ENCODE measurements around the gene PPFIBP1.

PPFIBP1 gene

DNA sequence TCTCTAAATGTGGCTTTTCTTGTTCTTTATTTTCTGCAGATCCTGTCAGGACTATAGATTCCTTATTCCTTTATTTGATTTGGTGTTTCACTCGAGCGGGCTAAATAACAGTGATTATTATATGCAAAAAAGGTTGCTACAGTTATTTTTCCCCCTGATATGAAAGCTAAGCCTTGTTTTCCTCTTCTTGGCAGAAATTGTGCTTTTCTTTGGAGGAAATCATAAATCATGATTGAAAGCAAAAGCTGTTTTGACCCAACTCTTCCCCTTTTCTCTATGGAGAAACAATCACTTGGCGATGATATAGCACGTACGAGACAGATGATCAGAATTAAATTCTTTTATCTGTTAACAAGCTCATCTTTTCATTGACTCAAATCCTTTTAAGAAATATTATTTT is 31.4 kb downstream of the PPFIBP1 start:
- no peaks in the 10 kb centered on the region for H3K9me3 Mint-ChIP-seq
- no peak overlapping the region for H3K4me3 Mint-ChIP-seq
- H3K36me3 Mint-ChIP-seq (ENCODE audit: low read depth) = no peaks in the 10 kb centered on the region
- peaks cover 8% of the 10 kb centered on the region for H3K27me3 Mint-ChIP-seq
- no peak overlapping the region for H3K27ac Mint-ChIP-seq
- H3K4me1 Mint-ChIP-seq (ENCODE audit: low read depth) = peaks cover 20% of the 10 kb centered on the region
- DNase-seq = no peak

DNA sequence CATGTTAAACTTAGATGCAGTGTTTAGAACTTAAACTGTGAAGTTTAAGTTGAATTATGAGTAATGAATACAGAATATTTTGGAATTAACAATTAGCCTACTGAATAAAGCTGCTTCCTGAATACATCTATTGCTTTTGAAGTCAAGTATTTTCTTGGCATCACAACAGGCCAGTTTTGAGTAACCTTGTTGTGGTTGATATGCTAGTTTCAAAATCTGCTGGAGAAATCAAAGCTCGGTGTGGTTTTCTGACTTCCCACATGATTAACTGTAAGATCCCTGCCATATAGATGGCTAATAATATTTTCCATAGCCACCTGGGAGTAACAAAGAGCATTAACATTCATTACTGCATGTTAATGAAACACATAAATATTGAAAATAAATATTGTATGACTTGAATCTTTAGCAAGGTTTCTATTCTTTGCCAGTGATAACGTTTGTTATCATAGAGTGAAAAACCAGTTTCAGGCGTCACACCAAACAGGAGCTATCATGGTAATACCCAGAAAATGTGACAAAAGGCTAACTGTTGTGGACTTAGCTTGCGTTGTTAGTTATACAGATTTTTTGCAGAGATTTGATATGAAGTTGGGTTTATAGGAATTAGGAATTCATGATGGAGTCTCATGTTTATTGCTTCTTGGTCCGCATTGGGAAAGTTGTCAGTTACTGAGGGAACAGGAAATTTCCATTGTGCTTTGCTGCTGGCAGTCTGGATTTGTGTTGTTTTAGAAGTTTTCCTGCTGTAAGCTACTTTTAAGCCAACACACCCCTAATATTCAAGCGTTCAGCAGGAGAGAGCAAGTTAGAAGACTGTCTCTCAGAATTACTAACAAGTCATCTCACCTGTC is 32.1 kb downstream of the PPFIBP1 start:
- no peak for DNase-seq
- H3K4me3 Mint-ChIP-seq = no peak overlapping the region
- no peaks in the 10 kb centered on the region for H3K36me3 Mint-ChIP-seq (ENCODE audit: low read depth)
- peaks cover 8% of the 10 kb centered on the region for H3K27me3 Mint-ChIP-seq
- H3K27ac Mint-ChIP-seq = no peak overlapping the region
- no peaks in the 10 kb centered on the region for H3K9me3 Mint-ChIP-seq
- peaks cover 20% of the 10 kb centered on the region for H3K4me1 Mint-ChIP-seq (ENCODE audit: low read depth)

DNA sequence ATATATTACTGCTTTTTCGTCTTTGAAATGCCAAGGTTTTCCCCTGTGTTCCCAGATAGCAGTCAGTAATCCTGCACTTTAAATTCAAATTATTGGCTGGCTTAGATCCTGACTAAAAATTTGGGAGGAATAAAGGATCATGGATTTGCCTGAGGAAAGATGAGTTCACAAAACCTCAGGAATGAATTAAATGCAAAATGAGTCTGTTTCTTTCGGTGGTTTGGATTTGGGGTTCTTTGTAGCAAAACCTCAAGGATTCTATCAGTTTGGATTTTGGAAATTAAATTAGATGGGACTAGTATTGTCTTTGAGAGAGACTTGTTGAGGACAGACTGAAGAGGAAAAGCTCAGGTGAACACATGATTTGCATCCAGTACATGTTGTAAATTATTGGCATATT is 36.1 kb downstream of the PPFIBP1 start:
- Mint-ChIP-seq H3K27ac (no peak overlapping the region), H3K27me3 (peaks cover 1% of the 10 kb centered on the region), H3K4me3 (no peak overlapping the region), H3K36me3 (ENCODE audit: low read depth) (no peaks in the 10 kb centered on the region), H3K4me1 (ENCODE audit: low read depth) (peaks cover 16% of the 10 kb centered on the region), H3K9me3 (no peaks in the 10 kb centered on the region)
- DNase-seq = no peak

DNA sequence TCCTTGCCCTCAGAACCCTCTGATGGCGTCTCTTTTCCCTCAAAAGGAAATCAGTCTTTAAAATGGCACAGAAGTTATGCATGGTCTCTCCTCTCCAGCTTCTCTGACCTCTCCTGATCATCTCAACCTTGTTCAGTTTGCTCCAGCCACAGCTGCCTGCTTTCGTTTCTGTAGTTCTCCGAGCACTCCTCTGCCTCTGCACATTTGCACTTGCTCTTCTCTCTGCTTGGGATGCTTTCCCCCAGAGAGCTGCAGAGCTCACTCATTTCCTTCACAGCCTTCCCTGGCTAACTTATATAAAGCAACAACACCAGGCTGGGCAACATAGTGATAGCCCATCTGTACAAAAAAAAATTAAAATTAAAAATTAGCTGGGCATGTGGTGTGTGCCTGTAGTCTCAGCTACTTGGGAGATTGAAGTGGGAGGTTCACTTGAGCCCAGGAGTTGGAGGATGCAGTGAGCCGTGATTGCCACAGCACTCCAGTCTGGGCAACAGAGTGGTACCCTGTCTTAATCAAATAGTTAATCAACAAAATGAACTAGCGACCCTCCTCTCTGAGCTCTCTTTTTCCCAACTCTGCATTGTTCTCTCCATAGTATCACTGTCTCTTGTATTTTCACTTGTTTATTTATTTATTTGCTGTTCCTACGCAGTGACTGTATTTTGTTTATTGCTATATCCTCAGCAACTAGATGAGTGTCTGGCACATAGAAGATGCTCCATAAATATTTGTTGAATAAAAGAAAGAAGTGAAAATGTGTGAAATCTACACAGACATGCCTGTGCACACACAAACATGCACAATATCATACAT is 37.7 kb downstream of the PPFIBP1 start:
- no peaks in the 10 kb centered on the region for H3K4me1 Mint-ChIP-seq (ENCODE audit: low read depth)

DNA sequence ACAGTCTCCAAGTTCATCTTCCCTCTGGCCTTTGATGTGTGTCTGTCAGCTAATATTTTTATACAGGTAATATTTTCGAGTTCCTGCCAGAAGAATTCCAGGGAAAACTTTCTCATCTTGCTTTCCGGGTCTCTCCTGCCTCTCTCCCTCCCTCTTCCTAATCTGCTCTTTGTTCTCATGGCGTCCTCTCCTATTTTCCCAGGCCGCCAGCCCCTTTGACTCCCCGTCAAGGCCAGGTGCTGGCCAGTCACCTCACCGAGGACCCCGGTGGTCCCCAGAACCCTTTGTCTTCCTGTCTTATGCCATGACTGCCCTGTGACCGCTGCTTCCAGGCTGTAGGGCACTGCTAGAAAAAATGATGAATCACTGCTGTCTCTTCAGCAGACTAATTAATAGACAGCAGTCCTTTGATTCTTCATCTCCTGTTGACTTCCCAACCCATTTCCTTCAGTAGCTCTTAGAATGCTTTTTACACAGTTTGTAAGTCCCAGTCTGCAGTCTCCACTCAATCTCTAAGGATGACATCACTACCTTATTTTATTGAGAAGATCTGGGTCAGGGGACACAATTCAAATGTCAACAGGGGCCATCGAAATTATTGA is 40.7 kb downstream of the PPFIBP1 start:
- DNase-seq = no peak
- H3K36me3 Mint-ChIP-seq (ENCODE audit: low read depth) = no peaks in the 10 kb centered on the region

More for the DNA sequence above, 37.7 kb downstream of the PPFIBP1 start:
- DNase-seq = no peak
- H3K4me3 Mint-ChIP-seq = no peak overlapping the region
- no peaks in the 10 kb centered on the region for H3K27me3 Mint-ChIP-seq
- no peaks in the 10 kb centered on the region for H3K36me3 Mint-ChIP-seq (ENCODE audit: low read depth)
- no peaks in the 10 kb centered on the region for H3K9me3 Mint-ChIP-seq
- H3K27ac Mint-ChIP-seq = no peak overlapping the region

DNA sequence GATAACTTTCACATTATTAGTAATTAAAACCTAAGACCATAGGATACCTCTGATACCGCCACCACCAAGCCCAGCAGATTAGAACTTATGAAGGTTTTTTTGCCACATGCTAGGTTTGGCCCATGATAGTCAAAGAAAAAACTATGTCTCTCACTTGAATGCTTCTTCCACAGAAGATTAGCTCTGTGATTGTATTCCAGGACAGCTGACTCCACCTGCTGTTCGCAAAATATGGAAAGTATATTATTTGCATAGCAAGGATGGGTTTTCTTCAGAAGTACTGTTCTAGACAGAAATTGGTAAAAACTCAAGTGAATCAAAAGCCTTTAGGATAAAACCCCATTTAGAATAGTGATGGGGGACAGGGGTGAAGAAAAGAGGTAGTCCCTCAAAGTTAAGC is 42.2 kb downstream of the PPFIBP1 start:
- no peaks in the 10 kb centered on the region for H3K27me3 Mint-ChIP-seq
- H3K27ac Mint-ChIP-seq = no peak overlapping the region
- H3K9me3 Mint-ChIP-seq = no peaks in the 10 kb centered on the region
- no peak for DNase-seq
- H3K4me3 Mint-ChIP-seq = no peak overlapping the region
- no peaks in the 10 kb centered on the region for H3K36me3 Mint-ChIP-seq (ENCODE audit: low read depth)
- H3K4me1 Mint-ChIP-seq (ENCODE audit: low read depth) = no peaks in the 10 kb centered on the region

More for the DNA sequence above, 40.7 kb downstream of the PPFIBP1 start:
- no peak overlapping the region for H3K4me3 Mint-ChIP-seq
- H3K9me3 Mint-ChIP-seq = no peaks in the 10 kb centered on the region
- H3K4me1 Mint-ChIP-seq (ENCODE audit: low read depth) = no peaks in the 10 kb centered on the region
- no peaks in the 10 kb centered on the region for H3K27me3 Mint-ChIP-seq
- no peak overlapping the region for H3K27ac Mint-ChIP-seq

DNA sequence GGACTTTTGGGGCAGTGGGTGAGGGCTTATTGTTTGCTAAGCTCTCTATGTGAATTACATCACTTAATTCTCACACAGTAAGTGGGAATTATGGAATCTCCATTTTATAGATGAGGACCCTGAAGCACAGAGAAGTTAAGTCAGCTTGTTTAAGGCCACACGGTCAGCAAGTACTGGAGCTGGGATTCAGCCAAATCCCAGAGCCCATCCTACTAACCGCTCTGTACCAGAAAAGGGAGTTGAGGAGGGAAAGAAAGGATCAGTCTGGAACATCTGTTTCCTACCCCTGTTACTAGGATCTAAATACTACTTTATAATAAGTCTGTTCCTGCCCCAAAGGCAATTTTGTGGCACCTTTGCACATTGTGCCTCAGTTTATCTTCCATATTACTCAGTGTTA is 42.6 kb downstream of the PPFIBP1 start:
- Mint-ChIP-seq H3K27me3 (no peaks in the 10 kb centered on the region), H3K36me3 (ENCODE audit: low read depth) (no peaks in the 10 kb centered on the region), H3K4me1 (ENCODE audit: low read depth) (no peaks in the 10 kb centered on the region), H3K27ac (no peak overlapping the region), H3K4me3 (no peak overlapping the region), H3K9me3 (no peaks in the 10 kb centered on the region)
- no peak for DNase-seq

DNA sequence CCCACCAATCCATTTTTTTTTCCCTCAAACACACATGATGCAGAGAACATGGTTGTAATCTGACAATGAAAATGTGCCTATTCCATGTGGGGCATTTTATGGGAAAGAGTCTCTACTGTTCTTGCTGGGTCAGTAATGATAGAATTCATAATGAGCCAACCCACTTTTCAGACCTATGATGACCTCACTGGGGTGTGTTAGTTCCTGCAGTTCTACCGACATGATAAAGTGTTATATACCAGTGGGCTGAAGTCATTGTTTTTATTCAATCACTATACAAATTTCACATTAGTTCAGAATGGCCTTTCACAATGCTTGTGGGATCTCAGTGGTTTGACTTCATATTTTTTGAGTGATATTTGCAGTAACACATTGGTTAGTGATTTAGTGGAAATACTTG is 47.5 kb downstream of the PPFIBP1 start:
- H3K27me3 Mint-ChIP-seq = no peaks in the 10 kb centered on the region
- no peak overlapping the region for H3K4me3 Mint-ChIP-seq
- H3K9me3 Mint-ChIP-seq = no peaks in the 10 kb centered on the region
- H3K4me1 Mint-ChIP-seq (ENCODE audit: low read depth) = peaks cover 14% of the 10 kb centered on the region
- no peak overlapping the region for H3K27ac Mint-ChIP-seq
- no peak for DNase-seq
- H3K36me3 Mint-ChIP-seq (ENCODE audit: low read depth) = no peaks in the 10 kb centered on the region

DNA sequence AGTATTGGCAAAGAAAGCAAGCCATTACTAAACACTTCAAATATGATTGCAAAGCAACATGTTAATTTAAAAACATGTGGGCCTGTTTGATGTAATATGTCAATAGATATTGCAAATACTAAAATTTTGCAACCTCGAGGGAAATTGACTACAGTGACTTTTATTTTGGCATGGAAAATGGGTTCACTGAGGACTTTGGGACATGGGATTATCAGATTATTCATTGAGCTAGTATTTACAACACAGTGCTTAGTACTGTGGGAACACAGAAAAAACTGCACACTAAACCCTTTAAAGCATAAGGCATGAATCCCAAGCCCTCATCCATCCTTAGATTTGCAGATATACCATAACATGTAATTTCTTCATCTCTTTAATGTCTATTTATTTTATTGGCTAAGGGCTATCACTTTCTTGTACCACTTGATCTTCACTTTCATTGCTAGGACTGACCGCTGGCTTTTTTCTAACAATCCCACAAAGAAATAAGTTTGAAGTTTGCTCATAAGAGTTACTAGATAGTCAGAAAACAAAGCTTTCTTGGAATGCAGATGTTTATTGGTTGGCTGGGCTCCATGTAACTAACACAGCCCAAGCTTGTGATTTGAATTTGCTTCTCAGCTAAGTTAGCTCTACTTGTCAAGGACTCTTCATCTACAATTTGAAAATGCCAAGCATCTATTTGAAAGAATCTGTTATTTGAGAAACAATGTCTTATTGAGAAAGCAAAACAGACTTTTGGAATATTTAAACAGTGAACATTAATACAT is 48.7 kb downstream of the PPFIBP1 start:
- Mint-ChIP-seq H3K9me3 (no peaks in the 10 kb centered on the region), H3K4me1 (ENCODE audit: low read depth) (peaks cover 14% of the 10 kb centered on the region)

DNA sequence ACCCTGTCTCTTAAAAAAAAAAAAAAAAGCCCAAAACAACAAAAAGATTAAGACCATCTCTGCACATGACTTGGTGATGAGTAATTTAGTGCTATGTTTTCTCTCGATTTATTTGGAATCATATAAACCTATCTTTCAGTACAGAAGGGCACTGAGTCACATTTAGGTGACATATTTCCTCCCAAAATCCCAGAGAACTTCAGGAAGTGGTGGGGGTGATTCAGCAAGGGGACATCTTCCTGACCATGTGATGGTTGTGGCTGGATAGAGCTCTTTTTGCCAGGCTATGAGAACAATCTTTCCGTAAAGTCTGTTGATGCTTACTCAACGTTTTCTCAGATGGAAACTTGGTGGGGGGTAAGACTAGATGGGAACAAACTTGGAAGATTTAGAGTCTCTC is 50.0 kb downstream of the PPFIBP1 start:
- DNase-seq = no peak

More for the DNA sequence above, 48.7 kb downstream of the PPFIBP1 start:
- no peak for DNase-seq
- Mint-ChIP-seq H3K27ac (no peak overlapping the region), H3K27me3 (no peaks in the 10 kb centered on the region), H3K4me3 (no peak overlapping the region), H3K36me3 (ENCODE audit: low read depth) (no peaks in the 10 kb centered on the region)

DNA sequence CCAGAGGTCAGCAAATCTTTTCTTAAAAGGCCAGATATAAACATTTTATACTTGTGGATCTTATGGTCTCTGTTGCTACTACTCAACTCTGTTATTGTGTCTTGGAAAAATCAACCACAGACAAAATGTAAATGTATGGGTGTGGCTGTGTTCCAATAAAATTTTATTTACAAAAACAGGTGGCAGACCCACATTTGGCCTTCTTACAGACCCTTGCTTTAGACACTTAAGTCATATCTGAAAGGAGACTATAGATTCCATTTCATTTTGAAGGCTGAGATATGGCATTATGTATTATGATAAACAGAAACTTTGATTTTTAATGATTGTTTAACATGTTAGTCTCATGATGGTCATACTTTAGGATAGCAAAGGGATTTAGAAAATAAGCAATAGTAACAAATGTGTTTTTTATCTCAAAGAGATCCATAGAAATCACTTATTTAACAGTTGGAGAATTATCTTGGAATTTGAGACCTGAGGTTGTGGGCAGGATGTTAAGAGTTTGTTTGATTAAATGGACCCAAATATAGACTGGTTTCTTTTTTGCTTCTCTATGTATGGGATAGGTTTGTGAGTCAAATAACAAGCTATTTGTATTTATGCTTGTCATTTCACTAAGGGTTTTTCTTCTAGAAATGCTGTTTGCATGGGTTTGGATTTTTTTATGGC is 51.2 kb downstream of the PPFIBP1 start:
- Mint-ChIP-seq H3K27ac (no peak overlapping the region), H3K4me1 (ENCODE audit: low read depth) (peaks cover 14% of the 10 kb centered on the region), H3K36me3 (ENCODE audit: low read depth) (no peaks in the 10 kb centered on the region), H3K9me3 (no peaks in the 10 kb centered on the region), H3K27me3 (no peaks in the 10 kb centered on the region), H3K4me3 (no peak overlapping the region)
- DNase-seq = no peak

More for the DNA sequence above, 50.0 kb downstream of the PPFIBP1 start:
- Mint-ChIP-seq H3K36me3 (ENCODE audit: low read depth) (no peaks in the 10 kb centered on the region), H3K4me1 (ENCODE audit: low read depth) (peaks cover 14% of the 10 kb centered on the region), H3K9me3 (no peaks in the 10 kb centered on the region), H3K27ac (no peak overlapping the region), H3K4me3 (no peak overlapping the region), H3K27me3 (no peaks in the 10 kb centered on the region)

DNA sequence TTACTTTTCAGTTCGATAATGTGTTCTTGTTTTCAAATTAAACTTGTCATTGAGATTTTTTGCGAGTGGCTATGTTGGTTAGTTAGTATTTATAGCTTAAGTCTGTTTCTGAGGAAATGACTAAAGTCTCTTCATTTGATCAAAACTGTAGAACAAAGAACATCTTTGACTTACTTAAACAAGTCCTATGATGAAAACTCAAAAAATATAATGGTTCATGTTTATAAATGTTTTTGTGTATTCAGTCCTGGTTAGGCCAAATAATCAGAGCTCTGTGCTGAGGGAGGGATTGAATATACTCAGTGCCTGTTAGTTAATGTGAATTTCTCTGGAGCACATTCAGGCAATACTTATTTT is 51.7 kb downstream of the PPFIBP1 start:
- Mint-ChIP-seq H3K27ac (no peak overlapping the region), H3K27me3 (no peaks in the 10 kb centered on the region), H3K4me3 (no peak overlapping the region), H3K4me1 (ENCODE audit: low read depth) (peaks cover 14% of the 10 kb centered on the region), H3K9me3 (no peaks in the 10 kb centered on the region), H3K36me3 (ENCODE audit: low read depth) (no peaks in the 10 kb centered on the region)
- DNase-seq = no peak

DNA sequence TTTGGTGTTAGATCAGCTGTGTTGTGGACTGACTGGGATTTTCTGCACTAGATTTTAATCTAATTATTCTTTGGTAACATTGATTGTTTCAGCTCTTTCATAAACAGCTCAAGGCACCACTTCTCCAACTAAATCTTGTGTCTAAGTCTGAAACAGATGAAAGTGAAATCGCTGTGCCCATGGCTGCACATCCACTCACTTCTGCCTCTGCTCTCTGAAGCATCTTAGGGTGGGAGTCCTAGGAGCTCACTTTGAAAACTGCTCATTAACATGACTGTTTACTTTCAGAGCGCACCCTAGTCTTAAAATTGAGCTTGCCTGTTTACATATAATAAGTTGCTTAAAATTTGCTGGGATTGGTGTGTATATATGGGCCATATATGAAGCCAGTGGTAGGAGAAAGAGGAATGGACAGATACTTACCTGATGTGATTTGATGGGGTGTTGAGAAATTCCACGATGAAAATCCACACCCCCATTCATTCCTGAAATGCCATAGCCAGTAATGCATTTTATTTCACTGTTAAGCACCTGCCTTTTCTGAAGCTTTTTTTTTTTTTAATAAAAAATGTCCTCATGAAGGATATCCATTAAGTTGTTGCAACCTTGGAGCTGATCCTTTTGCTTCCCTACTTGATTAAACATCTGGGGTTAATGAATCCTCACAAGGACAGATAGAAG is 52.8 kb downstream of the PPFIBP1 start:
- H3K4me3 Mint-ChIP-seq = no peak overlapping the region
- H3K27me3 Mint-ChIP-seq = no peaks in the 10 kb centered on the region
- H3K27ac Mint-ChIP-seq = no peak overlapping the region
- no peaks in the 10 kb centered on the region for H3K9me3 Mint-ChIP-seq
- H3K4me1 Mint-ChIP-seq (ENCODE audit: low read depth) = peaks cover 18% of the 10 kb centered on the region
- no peaks in the 10 kb centered on the region for H3K36me3 Mint-ChIP-seq (ENCODE audit: low read depth)
- DNase-seq = no peak
